GM23338 (cell line): ENCODE data around the gene LHX3.

Source experiments
- CREB1 ChIP-seq: fragments of 250-450 bp; sonication (Bioruptor Pico); IDR thresholded peaks from 2 replicates; pipeline ENCODE4 v1.5.0; 2020; ENCODE audit warnings: low read depth, mild to moderate bottlenecking, moderate library complexity
- CTCF ChIP-seq, 2 experiments: fragments of 200-600 bp in 1 of 2; sonication (generic) in 1 of 2; conservative IDR thresholded peaks; 2 replicates each; pipeline versions ENCODE4 v1.5.1 to v1.6.1; 2016 to 2017; ENCODE audit warnings: antibody characterized with exemption in 2 of 2, low read depth in 2 of 2, mild to moderate bottlenecking in 2 of 2, moderate library complexity in 1 of 2
- ETS1 ChIP-seq: IDR thresholded peaks from 2 replicates; pipeline ENCODE4 v1.6.1; 2016; ENCODE audit warnings: antibody characterized with exemption
- EZH2 ChIP-seq: fragments of 200-600 bp; sonication (generic); IDR thresholded peaks from one replicate; pipeline ENCODE4 v1.8.0; 2017; ENCODE audit warnings: antibody characterized with exemption, mild to moderate bottlenecking, low read depth; ENCODE audit not compliant: unreplicated experiment
- EZH2phosphoT487 ChIP-seq: fragments of 200-600 bp; sonication (generic); IDR thresholded peaks from one replicate; pipeline ENCODE4 v1.8.1; 2018; ENCODE audit warnings: antibody characterized with exemption; ENCODE audit not compliant: unreplicated experiment
- JUNB ChIP-seq: IDR thresholded peaks from one replicate; pipeline ENCODE4 v1.6.1; 2016; ENCODE audit warnings: antibody characterized with exemption; ENCODE audit not compliant: unreplicated experiment
- POLR2AphosphoS5 ChIP-seq: IDR thresholded peaks from 2 replicates; pipeline ENCODE4 v1.6.1; 2016; ENCODE audit warnings: antibody characterized with exemption, low read depth
- REST ChIP-seq: IDR thresholded peaks from one replicate; pipeline ENCODE4 v1.6.1; 2018; ENCODE audit warnings: antibody characterized with exemption; ENCODE audit not compliant: unreplicated experiment
- STAT1 ChIP-seq: IDR thresholded peaks from one replicate; pipeline ENCODE4 v1.6.1; 2016; ENCODE audit warnings: antibody characterized with exemption; ENCODE audit not compliant: unreplicated experiment

- TF ChIP-seq POLR2AphosphoS5 (no peak), CTCF (conservative IDR thresholded peaks at IDR 0.05; ENCODE audit: low read depth in 2 of 2) (no peak; a peak in 1 of 4 replicates), EZH2phosphoT487 (no peak), JUNB (no peak), EZH2 (no peak), ETS1 (no peak), STAT1 (no peak), REST (no peak), CREB1 (CRISPR knock-in tag) (no peak)
Observed at GRCh38 chr9:136147890-136148714, 56.8 kb downstream of the LHX3 start.
